GM12875 (cell line): ENCODE results near the gene SLC27A5.

Source experiments
- H3K4me3 ChIP-seq: one replicate; pipeline ENCODE4 v1.5.1; 2011; ENCODE audit warnings: low read depth, low read length, control low read depth
- CTCF ChIP-seq: IDR thresholded peaks from 2 replicates; pipeline ENCODE4 v1.5.1; 2011; ENCODE audit warnings: low read depth, mild to moderate bottlenecking, control low read depth, inconsistent platforms, low read length, moderate library complexity, borderline replicate concordance; ENCODE audit not compliant: insufficient read depth

Gene SLC27A5

GRCh38 chr19:58516246-58516836, 4.5 kb upstream of the SLC27A5 start:
- H3K4me3 ChIP-seq, result no peak overlapping the region
- no peak for TF ChIP-seq CTCF

- TF ChIP-seq CTCF, result no peak
- no peak overlapping the region for H3K4me3 ChIP-seq
Observed at GRCh38 chr19:58515259-58515658, 3.5 kb upstream of the SLC27A5 start.

- no peak for TF ChIP-seq CTCF
- H3K4me3 ChIP-seq, result peak overlapping the region; percentile 55
Observed at GRCh38 chr19:58514564-58515022, 2.8 kb upstream of the SLC27A5 start.

GRCh38 chr19:58513694-58514563, 2.1 kb upstream of the SLC27A5 start:
- H3K4me3 ChIP-seq, result peak overlapping the region; percentile 55
- peak; percentile 100 for TF ChIP-seq CTCF

GRCh38 chr19:58513213-58513693, 1.5 kb upstream of the SLC27A5 start:
- H3K4me3 ChIP-seq, result no peak overlapping the region
- no peak for TF ChIP-seq CTCF

- H3K4me3 ChIP-seq, result no peak overlapping the region
- TF ChIP-seq CTCF, result no peak
Observed at GRCh38 chr19:58510084-58510862, 1.5 kb downstream of the SLC27A5 start.
